ENCODE results near the gene RABAC1.

- TF ChIP-seq CTCF (IDR thresholded peaks at IDR 0.05; ENCODE audit: insufficient read depth, low read depth, low read length) (no peak), EZH2 (IDR thresholded peaks at IDR 0.05; ENCODE audit: insufficient read depth, low read length) (no peak)
Measured at GRCh38 chr19:41987141-41987860, 28.2 kb upstream of the RABAC1 start.
